ACHN (cell line): ENCODE measurements around the gene TGFBR3.

ENCODE experiments used
- DNase-seq: peaks from one replicate; pipeline ENCODE4 v3.0.0-alpha.2; 2015
- in situ Hi-C: cut with HindIII; loops from 2 replicates; pipeline ENCODE4 v1.10.0; 2017; ENCODE audit warnings: low sequenced_read_pairs, low pct_ligation_motif_present, low pct_unique_long_range_greater_than_20kb

The TGFBR3 gene

GRCh38 chr1:91697861-91698260, 188.1 kb downstream of the TGFBR3 start:
- DNase-seq = no peak
- in situ Hi-C loops = no loop called here

- in situ Hi-C loops = no loop called here
- no peak for DNase-seq
Measured at GRCh38 chr1:91697416-91697815, 188.5 kb downstream of the TGFBR3 start.

- no peak for DNase-seq
- in situ Hi-C loops = no loop called here
Measured at GRCh38 chr1:91696321-91696720, 189.6 kb downstream of the TGFBR3 start.

GRCh38 chr1:91693557-91693956, 192.4 kb downstream of the TGFBR3 start:
- in situ Hi-C loops = no loop called here
- no peak for DNase-seq

- in situ Hi-C loops = no loop called here
- DNase-seq = no peak
Measured at GRCh38 chr1:91691525-91691924, 194.4 kb downstream of the TGFBR3 start.

- in situ Hi-C loops = no loop called here
Measured at GRCh38 chr1:91689641-91690481, 196.1 kb downstream of the TGFBR3 start.

GRCh38 chr1:91687452-91687851, 198.5 kb downstream of the TGFBR3 start:
- in situ Hi-C loops = no loop called here
- DNase-seq = no peak

More at GRCh38 chr1:91689641-91690481, 196.1 kb downstream of the TGFBR3 start:
- no peak for DNase-seq

GRCh38 chr1:91685994-91686393, 200.0 kb downstream of the TGFBR3 start:
- no peak for DNase-seq
- in situ Hi-C loops = no loop called here

GRCh38 chr1:91684481-91685196, 201.3 kb downstream of the TGFBR3 start:
- DNase-seq = no peak
- in situ Hi-C loops = no loop called here

GRCh38 chr1:91683598-91683951, 202.4 kb downstream of the TGFBR3 start:
- no peak for DNase-seq
- in situ Hi-C loops = no loop called here

- in situ Hi-C loops = no loop called here
- DNase-seq = no peak
Measured at GRCh38 chr1:91682882-91683597, 202.9 kb downstream of the TGFBR3 start.

- in situ Hi-C loops = no loop called here
- no peak for DNase-seq
Measured at GRCh38 chr1:91680556-91681155, 205.3 kb downstream of the TGFBR3 start.

GRCh38 chr1:91679446-91679845, 206.5 kb downstream of the TGFBR3 start:
- in situ Hi-C loops = no loop called here
- no peak for DNase-seq

- in situ Hi-C loops = no loop called here
Measured at GRCh38 chr1:91676030-91676429, 209.9 kb downstream of the TGFBR3 start.

GRCh38 chr1:91674107-91674506, 211.8 kb downstream of the TGFBR3 start:
- no peak for DNase-seq
- in situ Hi-C loops = no loop called here

More at GRCh38 chr1:91676030-91676429, 209.9 kb downstream of the TGFBR3 start:
- DNase-seq = no peak

GRCh38 chr1:91673613-91674012, 212.3 kb downstream of the TGFBR3 start:
- DNase-seq = no peak
- in situ Hi-C loops = no loop called here

- DNase-seq = no peak
- in situ Hi-C loops = no loop called here
Measured at GRCh38 chr1:91672601-91673161, 213.3 kb downstream of the TGFBR3 start.

GRCh38 chr1:91670781-91671180, 215.2 kb downstream of the TGFBR3 start:
- in situ Hi-C loops = no loop called here

More at GRCh38 chr1:91670781-91671180, 215.2 kb downstream of the TGFBR3 start:
- DNase-seq = no peak
